ENCODE data around the gene BCL11A. TPM values are rescaled to one million over a fixed set of nuclear protein-coding genes. Genes with fewer than 3 reads are reported as not detected.

BCL11A gene
- total and polyA plus RNA-seq, 9 donors: 0.81 to 5.7 (median 3.2) TPM; not detected in 1

GRCh38 chr2:60469536-60470317 lies 83.7 kb downstream of the BCL11A start:
- Histone ChIP-seq H3K4me3 (no peak overlapping the region), H3K36me3 (no peaks in the 10 kb centered on the region), H3K4me1 (ENCODE audit: insufficient read depth) (no peaks in the 10 kb centered on the region), H3K27me3 (no peaks in the 10 kb centered on the region), H3K27ac (no peak overlapping the region), H3K9me3 (no peaks in the 10 kb centered on the region)
- intact Hi-C loops (cut with DNase I): no loop called here
- TF ChIP-seq EP300 (IDR thresholded peaks at IDR 0.05) (no peak), CTCF (IDR thresholded peaks at IDR 0.05) (no peak), POLR2A (IDR thresholded peaks at IDR 0.05) (no peak)
- no peak for DNase-seq
- WGBS, 3 donors: 92 to 93% (median 92%) methylated on average over 6 of the region's 6 CpGs

- no peak for DNase-seq
Observed at GRCh38 chr2:60468382-60469085, 84.9 kb downstream of the BCL11A start.

GRCh38 chr2:60466161-60466702 lies 87.2 kb downstream of the BCL11A start:
- Histone ChIP-seq H3K4me1 (ENCODE audit: insufficient read depth) (no peaks in the 10 kb centered on the region), H3K36me3 (no peaks in the 10 kb centered on the region), H3K4me3 (no peak overlapping the region), H3K9me3 (no peaks in the 10 kb centered on the region), H3K27me3 (no peaks in the 10 kb centered on the region), H3K27ac (no peak overlapping the region)
- WGBS, 3 donors: 80 to 85% (median 84%) methylated on average over 3 of the region's 3 CpGs
- intact Hi-C loops (cut with DNase I): no loop called here
- DNase-seq: no peak
- TF ChIP-seq EP300 (IDR thresholded peaks at IDR 0.05) (no peak), POLR2A (IDR thresholded peaks at IDR 0.05) (no peak), CTCF (IDR thresholded peaks at IDR 0.05) (no peak)

More at GRCh38 chr2:60468382-60469085, 84.9 kb downstream of the BCL11A start:
- no peaks in the 10 kb centered on the region for H3K36me3 ChIP-seq
- H3K27me3 ChIP-seq: no peaks in the 10 kb centered on the region
- WGBS, 3 donors: 70 to 80% (median 70%) methylated on average over 7 of the region's 7 CpGs
- H3K27ac ChIP-seq: no peak overlapping the region
- intact Hi-C loops (cut with DNase I): loop anchor here in 1 of 4 donors (1.0 kb wide), 1 partner anchor 21 kb away; no protein-coding TSS in a partner anchor
- no peak overlapping the region for H3K4me3 ChIP-seq
- TF ChIP-seq CTCF (IDR thresholded peaks at IDR 0.05): no peak
- TF ChIP-seq POLR2A (IDR thresholded peaks at IDR 0.05): no peak
- no peak for TF ChIP-seq EP300 (IDR thresholded peaks at IDR 0.05)
- H3K4me1 ChIP-seq (ENCODE audit: insufficient read depth): no peaks in the 10 kb centered on the region
- H3K9me3 ChIP-seq: no peaks in the 10 kb centered on the region

GRCh38 chr2:60465736-60466135 lies 87.7 kb downstream of the BCL11A start:
- TF ChIP-seq EP300 (IDR thresholded peaks at IDR 0.05): no peak
- no peak for TF ChIP-seq CTCF (IDR thresholded peaks at IDR 0.05)
- no peak for TF ChIP-seq POLR2A (IDR thresholded peaks at IDR 0.05)
- 75 to 91% (median 84%) methylated on average over 4 of the region's 4 CpGs for WGBS, 3 donors
- DNase-seq: no peak
- no peaks in the 10 kb centered on the region for H3K4me1 ChIP-seq (ENCODE audit: insufficient read depth)
- H3K36me3 ChIP-seq: no peaks in the 10 kb centered on the region
- H3K9me3 ChIP-seq: no peaks in the 10 kb centered on the region
- no peak overlapping the region for H3K4me3 ChIP-seq
- no peaks in the 10 kb centered on the region for H3K27me3 ChIP-seq
- intact Hi-C loops (cut with DNase I): no loop called here
- H3K27ac ChIP-seq: no peak overlapping the region
